Stimulated activated naive CD4-positive, alpha-beta T cell (primary cell): ENCODE data around the gene ST3GAL4.

ENCODE experiments used
- DNase-seq, 6 experiments: peaks; one replicate each; lab custom pipeline; 2025; lab: John Stamatoyannopoulos, UW

The ST3GAL4 gene

DNA sequence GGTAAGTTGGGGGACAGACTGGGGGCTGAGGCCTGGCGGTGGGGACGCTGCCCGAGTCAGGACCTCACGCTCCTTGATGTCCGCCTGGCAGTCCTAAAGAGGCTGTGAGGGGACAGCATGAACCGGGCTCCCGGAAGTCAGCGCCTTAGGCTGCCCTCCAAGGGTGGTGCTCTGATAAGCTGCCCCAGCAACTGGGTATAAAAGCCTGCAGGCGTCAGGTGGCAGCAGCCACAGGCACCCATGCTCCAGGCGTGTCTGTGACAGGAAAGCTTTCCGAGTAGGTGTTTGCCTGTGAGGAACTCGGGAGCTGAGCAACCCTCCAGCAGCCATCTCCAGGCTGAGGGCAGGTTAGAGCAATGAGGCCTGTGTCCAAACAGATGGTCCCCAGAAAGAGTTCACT, 53.0 kb downstream of the ST3GAL4 start:
- DNase-seq = no peak

DNA sequence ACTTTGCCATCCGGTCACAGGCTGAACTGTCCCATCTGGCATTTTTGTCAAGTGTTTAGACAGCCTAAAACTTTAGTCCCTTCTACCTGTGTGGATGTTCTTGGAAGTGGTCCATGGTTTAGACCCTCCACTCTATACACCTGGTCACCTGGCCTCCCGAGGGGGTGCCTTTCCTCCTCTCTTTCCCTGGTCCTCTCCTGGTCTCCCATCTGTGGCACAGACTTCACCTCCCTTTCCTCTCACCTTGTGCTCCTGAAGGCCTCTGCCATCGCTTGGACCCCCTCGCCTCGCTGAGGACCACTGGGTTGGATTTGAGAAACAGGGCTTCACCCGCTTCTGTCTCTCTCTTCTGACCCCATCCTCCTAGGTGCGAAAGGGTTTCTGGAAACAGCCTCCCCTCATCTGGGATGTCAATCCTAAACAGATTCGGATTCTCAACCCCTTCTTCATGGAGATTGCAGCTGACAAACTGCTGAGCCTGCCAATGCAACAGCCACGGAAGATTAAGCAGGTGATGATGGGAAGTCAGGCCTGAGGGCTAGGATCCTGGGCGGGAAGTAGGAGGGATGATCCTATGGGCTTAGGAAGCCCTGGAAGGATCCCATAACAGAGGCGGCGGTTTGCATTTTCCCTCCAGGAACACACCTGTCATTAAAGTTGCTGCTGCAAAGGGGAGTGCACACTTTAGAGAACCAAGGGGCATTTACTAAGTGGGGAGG, 53.6 kb downstream of the ST3GAL4 start:
- no peak for DNase-seq

DNA sequence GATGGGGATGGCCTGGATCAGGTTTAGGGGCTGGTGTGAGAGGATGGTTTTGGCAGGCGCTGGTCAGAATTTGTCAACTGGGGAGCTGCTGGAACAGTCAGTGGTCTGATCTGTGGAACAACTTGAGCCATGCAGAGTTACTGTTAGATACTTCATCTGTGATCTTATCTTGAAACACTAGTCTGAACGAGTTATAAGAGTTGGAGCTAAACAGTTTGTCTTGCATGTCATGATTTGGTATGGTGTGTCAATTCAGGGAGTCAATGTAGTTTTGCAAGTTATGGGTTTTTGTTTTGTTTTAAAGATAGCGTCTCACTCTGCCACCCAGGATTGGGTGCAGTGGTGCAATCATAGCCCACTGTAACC, 54.1 kb downstream of the ST3GAL4 start:
- DNase-seq = no peak

DNA sequence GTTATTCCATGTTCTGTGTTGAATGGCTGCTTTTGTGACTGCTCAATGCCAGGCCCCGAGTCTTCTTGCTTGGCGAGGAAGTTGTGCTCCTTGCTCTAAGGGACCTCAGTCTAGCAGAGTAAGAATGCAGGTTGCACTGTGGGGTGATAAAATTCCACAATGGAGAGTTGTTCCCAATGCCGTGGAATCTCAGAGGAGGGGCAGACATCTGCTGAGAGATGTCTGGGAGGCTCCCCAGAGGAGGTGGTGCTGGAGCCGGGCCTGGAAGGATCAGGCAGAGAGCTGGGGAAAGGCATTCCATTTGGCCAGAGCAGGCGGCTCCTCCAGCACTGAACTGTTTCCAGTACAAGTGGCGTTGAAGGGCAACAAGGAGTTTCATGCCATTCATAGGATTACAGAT, 55.2 kb downstream of the ST3GAL4 start:
- DNase-seq = no peak

DNA sequence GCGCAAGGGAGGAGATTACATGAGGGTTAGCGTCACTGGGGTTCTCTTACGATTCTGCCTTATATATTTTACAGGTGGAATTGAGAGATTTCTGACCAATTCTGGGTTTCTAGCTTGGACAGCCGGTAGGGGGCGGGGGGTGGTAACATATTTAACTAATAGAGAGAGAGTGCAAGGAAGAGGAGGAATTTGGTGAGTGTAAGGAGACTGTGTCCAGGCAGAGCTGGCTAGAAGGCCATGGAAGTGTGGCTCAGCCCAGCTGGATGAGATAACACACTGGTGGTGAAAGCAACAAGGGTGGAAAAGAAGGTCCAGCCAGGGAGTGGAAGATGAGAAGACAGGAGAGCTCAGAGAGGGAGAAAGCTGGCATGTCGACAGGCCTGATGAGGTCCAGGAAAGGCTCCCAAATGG, 56.5 kb downstream of the ST3GAL4 start:
- no peak for DNase-seq

DNA sequence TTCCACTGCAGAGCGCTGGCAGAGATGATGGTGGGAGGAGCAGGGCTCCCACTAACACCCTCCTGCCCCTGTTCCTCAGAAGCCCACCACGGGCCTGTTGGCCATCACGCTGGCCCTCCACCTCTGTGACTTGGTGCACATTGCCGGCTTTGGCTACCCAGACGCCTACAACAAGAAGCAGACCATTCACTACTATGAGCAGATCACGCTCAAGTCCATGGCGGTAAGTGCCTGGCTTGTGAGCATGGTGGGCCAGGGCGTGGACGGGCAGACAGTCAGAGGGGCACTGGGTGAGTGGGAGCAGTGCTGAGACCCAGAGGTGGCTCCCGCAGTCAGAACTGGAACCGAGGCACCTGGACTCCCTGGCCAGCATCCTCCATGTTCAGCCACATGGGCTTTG, 57.9 kb downstream of the ST3GAL4 start:
- DNase-seq = no peak

DNA sequence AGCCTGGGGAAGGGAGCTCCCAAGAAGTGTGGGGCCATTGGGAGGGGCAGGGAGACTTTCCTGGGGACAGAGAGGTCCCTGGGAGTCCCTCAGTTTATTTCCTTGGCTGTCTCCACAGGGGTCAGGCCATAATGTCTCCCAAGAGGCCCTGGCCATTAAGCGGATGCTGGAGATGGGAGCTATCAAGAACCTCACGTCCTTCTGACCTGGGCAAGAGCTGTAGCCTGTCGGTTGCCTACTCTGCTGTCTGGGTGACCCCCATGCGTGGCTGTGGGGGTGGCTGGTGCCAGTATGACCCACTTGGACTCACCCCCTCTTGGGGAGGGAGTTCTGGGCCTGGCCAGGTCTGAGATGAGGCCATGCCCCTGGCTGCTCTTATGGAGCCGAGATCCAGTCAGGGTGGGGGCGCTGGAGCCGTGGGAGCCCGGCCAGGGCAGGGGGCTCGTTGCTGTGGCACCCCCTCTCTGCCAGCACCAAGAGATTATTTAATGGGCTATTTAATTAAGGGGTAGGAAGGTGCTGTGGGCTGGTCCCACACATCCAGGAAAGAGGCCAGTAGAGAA, 58.4 kb downstream of the ST3GAL4 start:
- no peak for DNase-seq

DNA sequence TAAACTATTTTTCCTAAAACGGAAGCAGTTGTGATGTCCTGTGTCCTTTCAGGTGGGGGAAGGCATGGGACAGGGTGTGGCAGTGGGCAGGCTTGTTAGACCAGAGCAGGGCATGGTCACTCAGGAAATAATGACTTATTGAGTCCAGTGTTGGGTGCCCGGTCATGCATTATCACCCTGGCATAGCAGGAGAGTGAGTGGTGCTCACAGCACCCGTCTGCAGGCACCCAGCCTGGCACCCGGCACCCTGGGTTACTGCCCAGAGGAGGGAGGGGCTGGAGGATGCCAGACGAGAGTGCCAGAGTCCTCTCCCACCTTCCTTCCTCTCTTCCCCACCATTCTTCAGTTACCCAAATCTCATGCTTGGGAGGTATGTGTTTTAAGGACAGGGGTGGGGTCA, 59.1 kb downstream of the ST3GAL4 start:
- DNase-seq = no peak

DNA sequence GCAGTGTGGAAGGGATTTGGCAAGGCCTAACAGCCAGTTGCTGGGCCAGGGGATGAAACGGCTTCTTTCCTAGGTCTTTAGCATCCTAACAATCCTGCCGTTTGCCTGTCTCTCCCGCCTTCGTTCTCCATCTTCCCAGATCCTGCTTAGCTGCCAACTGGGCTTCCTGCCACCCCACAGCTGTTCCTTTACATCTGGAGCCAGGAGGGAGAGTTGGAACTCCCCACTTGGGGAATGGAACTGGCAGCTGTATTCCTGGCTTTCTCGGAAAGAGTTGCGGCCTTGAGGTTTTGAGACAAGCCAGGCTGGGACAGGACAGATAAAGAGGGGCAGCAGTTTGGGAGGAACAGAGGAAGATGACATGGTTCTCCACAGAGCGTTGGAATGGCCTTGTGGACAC, 59.6 kb downstream of the ST3GAL4 start:
- no peak for DNase-seq

DNA sequence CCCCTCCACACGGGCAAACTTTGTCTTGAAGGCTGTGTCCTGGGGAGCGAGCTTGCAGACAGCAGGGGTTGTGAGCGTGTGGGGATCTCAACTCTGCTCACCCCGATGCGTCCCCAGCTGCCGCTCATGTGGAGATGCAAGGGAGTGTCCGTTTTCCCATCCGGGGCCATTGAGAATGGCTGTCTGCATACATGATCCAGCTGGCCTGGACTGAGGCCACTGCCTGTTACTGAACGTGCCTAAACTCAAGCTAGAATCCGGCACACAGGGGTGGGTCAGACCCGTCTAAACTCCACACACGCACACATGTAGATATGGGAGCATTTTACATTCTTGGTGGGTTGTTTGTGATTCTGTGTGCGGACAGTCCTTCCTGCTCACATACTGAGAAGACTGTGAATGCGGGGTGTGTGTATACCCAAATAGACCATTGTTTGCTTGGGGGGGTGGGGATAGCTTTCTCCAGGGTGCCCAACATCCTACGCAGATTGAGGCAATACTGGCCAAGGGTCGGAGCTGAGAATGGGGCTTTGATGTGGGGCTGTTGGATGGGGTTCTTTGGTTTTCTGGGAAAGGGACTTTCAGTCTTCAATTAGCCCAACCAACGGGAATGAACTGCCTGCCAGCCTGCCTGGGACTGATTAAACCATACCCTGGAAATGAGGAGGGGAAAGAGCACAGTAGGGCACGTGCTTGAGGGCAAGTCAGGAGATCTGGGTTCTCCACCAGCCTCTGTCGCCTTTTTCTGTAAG, 60.4 kb downstream of the ST3GAL4 start:
- no peak for DNase-seq

DNA sequence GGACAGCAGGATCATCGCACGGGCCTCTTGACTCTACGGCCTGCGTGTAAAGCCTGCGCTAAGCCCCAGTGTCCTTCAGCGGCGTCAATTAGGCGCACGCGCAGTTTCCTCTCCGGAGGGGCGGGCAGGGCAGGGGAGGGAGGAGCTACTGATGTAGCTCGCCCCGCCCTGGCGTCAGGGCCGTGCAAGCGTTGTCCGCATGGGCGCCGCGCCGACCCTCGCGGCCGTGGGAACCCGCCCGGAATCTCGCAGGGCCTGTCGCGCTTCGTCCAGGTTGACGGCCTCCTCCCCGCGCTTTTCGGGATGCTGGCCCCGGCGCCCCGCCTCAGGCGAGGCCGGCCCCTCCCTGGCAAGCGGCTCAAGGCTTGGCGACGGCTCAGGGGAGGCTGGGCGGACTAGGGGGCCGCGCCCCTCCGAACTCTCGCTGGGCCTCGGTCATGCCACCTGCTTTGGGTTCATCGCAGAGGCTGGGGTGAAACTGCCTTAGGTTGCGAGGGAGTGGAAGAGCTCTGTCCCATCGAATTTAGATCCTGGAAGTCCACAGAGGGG, 61.1 kb downstream of the ST3GAL4 start:
- DNase-seq = peak in 5 of 6 experiments; percentile 29 to 55 (median 48)

DNA sequence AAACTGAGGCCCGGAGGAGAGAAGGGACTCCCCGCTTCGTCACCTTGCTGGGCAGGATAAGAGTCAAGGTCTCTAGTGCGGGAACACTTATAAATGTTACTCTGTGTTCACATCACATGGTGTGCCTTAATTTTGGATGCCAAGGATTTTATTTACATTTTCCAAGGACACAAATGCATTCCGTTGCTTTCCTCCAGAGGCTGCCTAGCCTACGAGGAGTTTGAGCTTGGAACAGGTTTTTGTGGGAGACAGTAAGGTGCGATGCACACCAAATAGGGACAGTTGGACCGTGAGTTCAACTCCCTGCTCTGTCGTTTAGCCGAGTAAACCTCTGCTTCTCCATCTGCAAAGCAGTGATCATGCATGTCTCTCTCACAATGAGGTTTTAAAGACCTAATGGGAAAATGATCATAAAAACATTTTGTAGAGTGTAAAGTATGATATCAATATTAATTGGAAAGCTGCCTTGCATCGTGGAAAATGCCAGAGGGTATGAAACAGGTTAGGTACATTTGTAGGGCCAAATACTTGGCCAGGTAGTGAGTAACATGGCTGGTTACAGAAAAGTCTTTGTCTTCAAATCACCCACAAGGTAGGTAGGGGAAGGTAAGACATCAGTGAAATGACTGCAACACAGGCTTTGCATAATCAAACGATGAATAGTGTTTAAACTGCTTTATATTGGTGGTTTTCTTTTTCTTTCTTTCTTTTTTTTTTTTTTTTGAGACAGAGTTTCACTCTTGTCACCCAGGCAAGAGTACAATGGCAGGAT, 61.8 kb downstream of the ST3GAL4 start:
- no peak for DNase-seq

DNA sequence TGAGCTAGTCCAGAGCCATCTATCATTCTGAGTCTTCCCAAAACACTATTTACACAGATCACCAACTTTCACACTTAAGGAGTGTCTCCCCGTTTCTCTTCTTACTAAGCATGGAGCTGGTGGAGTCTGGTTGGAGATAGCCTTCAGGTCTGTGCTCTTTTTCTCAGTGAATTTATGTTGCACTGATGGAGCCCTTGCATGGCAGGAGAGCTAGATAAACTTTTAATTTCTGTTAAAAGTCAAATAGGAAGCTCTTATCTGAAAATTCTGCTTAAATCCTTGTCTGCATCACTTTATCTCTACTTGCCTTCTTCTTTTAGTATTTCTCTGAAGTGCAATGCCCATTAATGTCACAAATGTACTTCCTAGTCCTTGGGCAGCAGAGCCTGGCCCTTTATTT, 63.4 kb downstream of the ST3GAL4 start:
- no peak for DNase-seq

DNA sequence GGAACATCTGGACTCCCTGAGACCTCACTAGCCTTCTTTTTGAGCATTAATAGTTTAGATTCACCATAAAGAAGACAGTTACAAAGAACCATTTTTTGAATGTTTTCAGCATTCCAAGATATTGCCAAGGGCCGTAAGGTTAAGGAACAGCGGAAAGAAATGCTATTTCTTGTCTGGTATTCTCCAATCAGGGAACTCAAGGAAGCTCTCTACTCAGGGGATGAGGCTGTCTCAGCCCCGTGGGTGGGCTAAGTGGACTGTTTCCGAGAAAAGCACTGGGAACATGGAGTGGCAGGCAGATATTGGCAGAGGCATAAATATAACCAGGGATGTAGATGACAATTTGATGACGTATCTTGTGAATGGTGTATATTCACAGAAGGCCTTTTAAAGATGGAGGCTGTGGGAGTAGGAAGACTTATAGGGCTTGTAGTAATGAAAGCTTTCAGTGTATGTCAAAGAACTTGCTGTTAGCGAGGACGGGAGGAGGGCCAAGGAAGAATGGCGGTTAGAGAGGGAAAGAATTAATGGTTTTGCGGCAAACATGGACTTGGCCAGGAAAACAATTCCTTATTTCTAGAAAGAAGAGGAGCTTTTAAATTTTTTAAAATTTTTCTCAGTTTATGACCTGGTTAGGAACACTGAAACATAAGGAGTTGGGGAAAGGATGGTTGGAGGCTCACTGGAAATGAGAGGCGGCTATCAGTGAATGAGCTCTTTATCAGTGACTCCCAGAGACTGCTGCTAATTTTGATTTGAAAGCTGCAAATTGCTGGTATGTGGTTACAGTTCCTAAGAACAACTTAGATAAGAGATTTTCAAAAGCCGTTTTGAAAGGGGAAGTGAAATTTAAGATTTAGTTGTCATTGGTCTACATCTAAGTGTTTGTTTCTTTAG, 64.6 kb downstream of the ST3GAL4 start:
- no peak for DNase-seq

DNA sequence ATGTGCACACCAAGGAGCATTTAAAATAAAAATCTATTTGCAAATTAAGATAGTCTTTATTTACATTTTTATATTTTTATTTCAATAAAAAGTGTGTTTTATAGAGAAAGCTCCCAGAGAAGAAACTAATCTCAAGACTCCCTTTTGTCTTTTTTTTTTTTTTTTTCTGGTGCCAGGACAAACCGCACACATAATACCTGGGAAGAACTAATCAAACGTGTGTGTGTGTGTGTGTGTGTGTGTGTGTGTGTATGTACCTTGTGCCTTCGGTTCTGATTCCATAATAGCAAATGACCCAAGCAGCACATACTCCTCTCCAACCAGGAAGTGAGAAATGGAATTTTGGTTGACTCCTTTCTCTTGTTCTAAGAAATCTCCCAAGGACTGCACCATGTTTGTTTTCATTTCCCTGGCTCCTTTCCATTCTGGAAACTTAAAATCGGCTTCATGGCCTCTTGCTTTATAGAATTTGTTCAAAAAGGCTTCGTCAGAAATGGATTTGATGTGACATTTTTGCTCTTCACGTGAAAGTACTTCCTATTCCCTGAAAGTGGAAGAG, 65.3 kb downstream of the ST3GAL4 start:
- DNase-seq = no peak

DNA sequence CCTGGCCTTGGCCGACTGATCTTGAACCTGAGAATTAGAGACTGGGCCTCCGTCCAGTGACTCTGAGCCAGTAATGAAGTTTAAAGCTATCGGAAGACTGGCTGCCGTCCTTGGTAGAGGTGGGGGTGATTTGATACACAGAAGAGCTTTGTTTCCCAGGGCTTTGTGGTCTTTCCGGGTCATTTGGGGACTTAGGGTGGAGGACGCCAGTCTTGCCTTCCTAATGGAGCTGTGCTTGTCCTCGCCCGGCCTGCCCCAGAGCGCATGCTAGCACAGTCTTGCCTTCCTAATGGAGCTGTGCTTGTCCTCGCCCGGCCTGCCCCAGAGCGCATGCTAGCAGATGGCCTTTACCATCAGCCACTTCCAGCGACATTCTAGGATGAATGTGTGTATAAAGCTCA, 65.8 kb downstream of the ST3GAL4 start:
- DNase-seq = no peak

DNA sequence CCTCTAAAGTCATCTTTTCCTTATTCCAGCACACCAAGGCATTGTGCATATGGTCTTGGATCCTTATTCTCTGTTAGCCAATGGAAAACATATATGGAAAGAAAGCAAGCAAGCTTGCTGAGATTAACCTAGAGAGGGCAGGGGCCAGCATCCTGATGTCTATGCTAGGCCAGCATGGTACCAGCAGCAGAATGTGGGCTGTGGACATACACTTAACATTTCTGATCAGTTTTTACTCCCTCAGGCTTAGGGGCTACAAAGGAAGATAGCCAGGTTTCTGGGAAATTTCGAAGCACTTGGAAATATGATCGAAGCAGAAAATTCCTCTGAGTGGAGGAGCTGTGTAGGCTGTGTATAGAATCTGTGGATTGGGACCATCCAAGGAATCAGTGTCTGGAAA, 67.0 kb downstream of the ST3GAL4 start:
- no peak for DNase-seq

DNA sequence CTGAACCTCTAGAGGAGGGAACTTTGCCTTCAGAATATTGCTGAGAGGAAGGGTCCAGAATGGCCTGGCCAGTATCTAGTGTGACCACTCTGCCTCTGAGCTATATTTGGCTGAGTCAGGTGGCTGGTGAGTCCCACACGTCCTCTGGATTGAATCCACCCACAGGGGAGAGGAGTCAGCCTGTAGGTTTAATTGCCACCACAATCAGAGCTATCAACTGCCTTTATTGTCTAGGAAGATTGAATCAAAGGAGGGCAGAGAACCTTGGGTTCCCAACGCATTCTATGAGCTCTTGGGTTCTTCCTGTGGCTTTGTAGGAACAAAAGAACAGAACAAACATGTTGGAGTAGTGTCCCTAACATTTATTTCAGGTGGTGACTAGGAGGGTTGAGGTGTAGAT, 67.7 kb downstream of the ST3GAL4 start:
- no peak for DNase-seq

DNA sequence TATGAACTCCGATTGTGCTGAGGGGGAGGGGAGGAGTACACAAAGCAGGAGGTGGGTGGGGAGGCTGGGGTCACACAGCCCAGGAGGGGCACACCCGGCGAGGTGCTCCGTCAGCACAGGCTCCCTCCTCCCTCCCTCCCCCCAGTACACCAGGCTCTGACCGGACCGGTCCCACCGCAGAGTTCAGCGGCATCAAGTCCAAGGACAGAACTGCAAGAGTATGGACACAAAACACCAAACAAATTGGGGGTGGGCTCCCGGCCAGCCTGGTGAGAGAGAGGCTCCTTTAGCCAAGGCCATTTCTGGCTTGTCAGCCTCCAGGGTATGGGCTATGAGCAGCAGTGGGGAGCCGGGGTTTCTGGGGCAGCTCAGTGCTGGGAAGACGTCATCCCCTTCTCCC, 68.3 kb downstream of the ST3GAL4 start:
- DNase-seq = no peak

DNA sequence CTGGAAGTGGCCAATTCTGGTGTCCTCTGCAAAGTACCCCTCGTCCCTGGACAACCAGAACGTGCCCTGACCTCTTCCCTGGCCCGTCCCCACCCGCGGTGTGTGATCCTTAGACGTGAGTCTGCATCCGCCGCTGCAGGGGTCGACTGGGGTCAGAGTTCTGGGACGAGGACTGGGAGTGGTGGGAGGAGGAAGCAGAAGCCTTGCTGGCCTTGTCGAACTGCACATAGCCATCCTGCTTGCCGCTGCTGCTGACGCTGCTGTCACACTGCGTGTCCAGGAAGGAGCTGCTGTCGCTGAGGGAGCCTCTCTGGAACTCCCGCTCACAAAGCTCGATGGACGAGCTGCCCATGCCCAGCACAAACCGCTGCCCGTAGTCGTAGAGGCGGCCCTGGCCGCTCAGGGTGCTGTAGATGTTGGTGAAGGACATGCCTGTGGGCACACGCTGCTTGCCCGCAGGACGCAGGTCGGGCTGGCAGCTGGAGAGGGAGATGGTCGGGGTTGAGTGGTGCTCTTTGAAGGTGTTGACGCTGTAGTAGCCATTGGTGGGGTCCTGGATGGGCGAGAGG, 69.1 kb downstream of the ST3GAL4 start:
- no peak for DNase-seq

DNA sequence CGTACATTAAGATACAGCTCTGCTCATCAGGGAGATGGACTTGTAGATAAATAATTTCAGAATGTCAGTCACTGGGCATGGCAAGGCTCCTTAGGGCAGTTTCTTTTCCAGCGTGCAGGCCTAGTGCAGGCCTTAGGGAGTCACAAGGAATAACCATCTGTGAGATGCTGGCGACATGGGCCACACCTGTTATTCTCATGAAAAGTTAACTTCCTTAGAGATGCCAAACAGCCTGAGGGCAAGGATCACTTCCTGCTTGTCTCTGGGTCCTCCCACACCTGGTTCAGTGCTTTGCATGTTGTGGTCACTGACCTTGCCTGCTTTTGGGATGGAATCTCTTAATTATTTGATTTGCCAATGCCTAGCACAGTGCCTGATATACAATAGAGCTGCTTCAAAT, 70.6 kb downstream of the ST3GAL4 start:
- no peak for DNase-seq
